ENCODE data around the gene BRSK2. TPM values are rescaled to one million over a fixed set of nuclear protein-coding genes. Genes with fewer than 3 reads are reported as not detected.

Gene BRSK2
- total RNA-seq, 2 experiments from 2014 or later: 0.22 to 0.55 TPM

GRCh38 chr11:1511937-1512496 is 122.3 kb downstream of the BRSK2 start:
- peaks cover 10% of the 10 kb centered on the region for H3K36me3 Mint-ChIP-seq (ENCODE audit: low read depth)
- ATAC-seq (ENCODE audit: poor library complexity) (no peak), DNase-seq (no peak)
- peak overlapping the region; percentile 39 for H3K27ac Mint-ChIP-seq
- H3K27me3 Mint-ChIP-seq: no peaks in the 10 kb centered on the region
- no peak overlapping the region for H3K4me3 Mint-ChIP-seq
- no peaks in the 10 kb centered on the region for H3K9me3 Mint-ChIP-seq
- Histone ChIP-seq H3K27me3 (ENCODE audit: control insufficient read depth in 1 of 2, insufficient read depth in 2 of 2, low read length in 2 of 2) (no peaks in the 10 kb centered on the region), H3K4me1 (ENCODE audit: insufficient read depth, low read length) (peaks cover 66% of the 10 kb centered on the region), H3K36me3 (ENCODE audit: insufficient read depth, low read length) (peaks cover 14% of the 10 kb centered on the region), H3K4me3 (ENCODE audit: low read length) (no peak overlapping the region), H3K9me3 (ENCODE audit: control insufficient read depth in 1 of 2, insufficient read depth in 1 of 2, low read length in 2 of 2) (no peaks in the 10 kb centered on the region), H3K27ac (ENCODE audit: low read depth in 1 of 2, low read length in 2 of 2) (no peak overlapping the region)
- intact Hi-C loops (cut with DNase I, micrococcal nuclease): loop anchor here (10.0 kb wide), 2 partner anchors 247 to 667 kb away; partner anchors contain the start of genes POLR2L (in 1 of the 2) and TSPAN4 (in 1 of the 2)
- H3K4me1 Mint-ChIP-seq (ENCODE audit: low read depth): peaks cover 59% of the 10 kb centered on the region
- ChIA-PET POLR2A (no interaction called here), CTCF (interaction anchor here (2.0 kb wide), 1 partner anchor 63 kb away, joined by 5 read pairs; no protein-coding TSS in a partner anchor)
- TF ChIP-seq CTCF (IDR thresholded peaks at IDR 0.05): no peak

Other genes starting within 250 kb of the BRSK2 start
- not detected for gene MUC5AC, start 232.0 kb upstream of the BRSK2 start, total RNA-seq
- gene MUC5B, start 166.9 kb upstream of the BRSK2 start, total RNA-seq: not detected
- 10 to 100 TPM; 38.9 to 41.0 TPM for gene TOLLIP, start 80.3 kb upstream of the BRSK2 start, total RNA-seq
- 10 to 100 TPM; 37.0 to 38.3 TPM for gene MOB2, start 96.8 kb downstream of the BRSK2 start, total RNA-seq
- gene DUSP8, start 182.3 kb downstream of the BRSK2 start, total RNA-seq: 10 to 100 TPM; 83.9 to 91.2 TPM
- not detected for gene KRTAP5-1, start 195.3 kb downstream of the BRSK2 start, total RNA-seq
- not detected for gene KRTAP5-2, start 208.4 kb downstream of the BRSK2 start, total RNA-seq
- not detected for gene KRTAP5-3, start 218.5 kb downstream of the BRSK2 start, total RNA-seq
- gene KRTAP5-4, start 232.2 kb downstream of the BRSK2 start, total RNA-seq: not detected
- not detected for gene KRTAP5-5, start 239.8 kb downstream of the BRSK2 start, total RNA-seq